Mucosa of descending colon (tissue), 3 donors: ENCODE measurements around the gene C2orf76. TPM values are rescaled to one million over a fixed set of nuclear protein-coding genes. Genes with fewer than 3 reads are reported as not detected.

Experiments
- ATAC-seq: fragments of 200-7000 bp; cut with Tn5 transposase; one replicate; pipeline ENCODE4 v1.9.1; 2020; ENCODE audit warnings: mild to moderate bottlenecking, moderate library complexity
- DNase-seq, 3 donors: peaks; one replicate each; pipeline ENCODE4 v3.0.0-alpha.2; 2020
- H3K36me3 ChIP-seq: fragments of 200-600 bp; one replicate; pipeline ENCODE4 v1.8.0; 2021; ENCODE audit warnings: low read depth, mild to moderate bottlenecking
- H3K4me1 ChIP-seq: fragments of 200-600 bp; one replicate; pipeline ENCODE4 v1.8.0; 2021; ENCODE audit warnings: low read depth, mild to moderate bottlenecking
- H3K4me3 ChIP-seq: fragments of 200-600 bp; one replicate; pipeline ENCODE4 v1.8.0; 2021; ENCODE audit warnings: mild to moderate bottlenecking
- H3K9me3 ChIP-seq: fragments of 200-600 bp; one replicate; pipeline ENCODE4 v1.8.0; 2021; ENCODE audit warnings: mild to moderate bottlenecking
- CTCF ChIP-seq: fragments of 200-600 bp; IDR thresholded peaks from one replicate; pipeline ENCODE4 v1.8.0; 2022; ENCODE audit warnings: antibody characterized with exemption, mild to moderate bottlenecking
- intact Hi-C, 2 donors: fragments of 100-400 bp; cut with DNase I in 1 of 2; cut with micrococcal nuclease in 1 of 2; formaldehyde crosslinking; loops; one replicate each; pipeline versions ENCODE4 v1.11.0 to v1.11.1; 2022; cut with DNase I, micrococcal nuclease
- total RNA-seq, 3 donors: library from RNA; stranded (reverse); fragmentation: NEBNext Ultra II Directional in 2 of 3; extraction: Animal tissue kit (Norgen Biotek cat#: 25700) in 2 of 3; gene quantifications; one replicate each; pipeline versions ENCODE4 v1.2.1 to v1.2.4, GENCODE V29; 2021 to 2023
- donor health status: DM: no; HTN: no; CAD: no; lungs with moderate emphysema.
- donor health status: DM: no; HTN: no; CAD: no.
- donor health status: DM: no; HTN: yes; CAD: no.

The C2orf76 gene
- total RNA-seq, 3 donors from 2014 or later, result 5.4 to 11.2 (median 5.5) TPM

DNA sequence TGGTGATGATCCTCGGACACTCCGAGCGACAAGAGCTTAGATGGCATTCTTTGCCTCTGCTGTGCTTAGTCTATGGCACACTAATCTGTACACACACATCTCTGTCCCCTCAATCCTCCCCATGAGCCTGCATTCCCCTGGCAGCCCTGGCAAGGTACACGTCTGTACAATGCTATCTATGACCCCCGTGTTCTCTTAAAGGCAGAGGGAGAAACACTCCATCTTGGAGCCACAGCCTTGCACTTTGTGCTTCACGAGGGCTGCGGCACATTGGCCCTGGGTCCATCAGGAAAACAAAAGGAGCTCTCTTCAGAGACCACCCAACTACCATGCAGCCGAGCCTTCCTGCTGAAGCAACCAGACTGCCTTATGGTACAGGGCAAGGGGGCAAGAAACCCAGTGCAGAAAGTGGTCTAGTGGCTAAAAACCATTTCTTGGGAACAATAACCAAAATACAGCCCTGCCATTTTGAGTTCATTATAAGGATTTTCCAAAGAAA lies 100.5 kb downstream of the C2orf76 start:
- TF ChIP-seq CTCF, result no peak
- Histone ChIP-seq H3K36me3 (no peaks in the 10 kb centered on the region), H3K4me3 (no peak overlapping the region), H3K9me3 (peaks cover 2% of the 10 kb centered on the region), H3K4me1 (no peaks in the 10 kb centered on the region)
- no peak for DNase-seq
- ATAC-seq, result no peak
- intact Hi-C loops, result no loop called here

DNA sequence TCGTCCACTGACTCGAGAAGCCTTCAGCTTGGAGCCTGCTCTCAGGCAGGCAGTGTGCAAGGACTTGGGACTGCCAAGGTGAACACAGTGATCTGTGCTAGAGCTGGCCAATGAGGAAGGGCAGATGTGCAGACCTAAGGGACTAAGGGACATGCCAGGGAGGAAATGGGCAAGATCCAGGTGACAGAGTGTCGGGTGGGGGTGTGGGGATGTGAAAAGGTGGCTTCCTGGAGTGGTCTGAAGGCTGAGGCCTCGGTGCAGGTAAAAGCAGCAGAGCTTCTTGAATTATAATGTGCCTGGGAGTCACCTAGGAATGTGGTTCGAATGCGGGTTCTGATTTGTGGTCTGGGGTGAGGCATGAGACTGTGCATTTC lies 101.0 kb downstream of the C2orf76 start:
- H3K36me3 ChIP-seq, result no peaks in the 10 kb centered on the region
- no peaks in the 10 kb centered on the region for H3K4me1 ChIP-seq
- peaks cover 2% of the 10 kb centered on the region for H3K9me3 ChIP-seq
- ATAC-seq, result no peak
- intact Hi-C loops, result no loop called here
- DNase-seq, result no peak
- no peak for TF ChIP-seq CTCF
- no peak overlapping the region for H3K4me3 ChIP-seq

DNA sequence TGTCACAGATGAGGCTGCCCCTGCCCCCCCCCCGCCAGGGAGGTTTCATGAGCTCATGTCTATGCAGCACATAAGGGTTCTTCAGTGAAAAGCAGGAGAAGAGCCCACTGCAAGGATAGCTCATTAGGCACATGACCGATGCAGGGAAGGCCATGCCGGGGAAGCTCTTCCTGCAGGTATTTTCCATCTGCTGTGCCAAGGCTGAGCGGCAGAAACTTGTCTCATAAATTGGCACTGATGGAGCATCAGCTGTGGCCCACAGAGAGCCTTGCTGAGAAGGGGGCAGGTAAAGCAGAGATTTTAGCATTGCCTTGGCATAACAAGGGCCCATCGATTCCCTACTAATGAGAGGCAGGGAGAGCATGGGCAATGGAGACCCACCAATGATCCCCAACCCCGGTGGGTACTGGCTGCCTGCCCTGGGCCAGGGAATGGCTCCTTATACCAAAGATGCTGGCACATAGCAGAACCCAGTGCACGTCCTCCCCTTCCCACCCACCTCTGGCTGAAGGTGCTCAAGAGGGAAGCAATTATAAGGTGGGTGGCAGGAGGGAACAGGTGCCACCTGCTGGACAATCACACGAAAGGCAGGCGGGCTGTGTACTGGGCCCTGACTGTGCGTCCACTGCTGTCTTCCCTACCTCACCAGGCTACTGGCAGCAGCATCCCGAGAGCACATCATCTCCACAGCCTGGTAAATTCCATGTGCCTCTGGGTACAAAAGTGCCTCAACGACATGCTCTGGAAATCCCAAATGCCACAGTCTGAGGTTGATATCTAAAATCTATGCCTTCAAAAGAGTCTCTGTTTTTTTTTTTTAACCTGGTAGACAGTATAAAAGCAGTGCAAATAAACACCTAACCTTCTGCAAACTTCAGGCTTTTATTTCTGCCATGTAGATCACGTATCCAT lies 101.6 kb downstream of the C2orf76 start:
- Histone ChIP-seq H3K4me1 (no peaks in the 10 kb centered on the region), H3K36me3 (no peaks in the 10 kb centered on the region), H3K4me3 (no peak overlapping the region), H3K9me3 (peaks cover 2% of the 10 kb centered on the region)
- peak; percentile 89 for ATAC-seq
- TF ChIP-seq CTCF, result peak; percentile 53
- DNase-seq, result peak in 2 of 3 donors; percentile 58 to 64
- intact Hi-C loops, result no loop called here

GRCh38 chr2:119263656-119264055 lies 103.0 kb downstream of the C2orf76 start:
- no peaks in the 10 kb centered on the region for H3K9me3 ChIP-seq
- TF ChIP-seq CTCF, result no peak
- no peaks in the 10 kb centered on the region for H3K4me1 ChIP-seq
- ATAC-seq (no peak), DNase-seq (no peak)
- intact Hi-C loops, result no loop called here
- H3K36me3 ChIP-seq, result no peaks in the 10 kb centered on the region
- H3K4me3 ChIP-seq, result no peak overlapping the region

DNA sequence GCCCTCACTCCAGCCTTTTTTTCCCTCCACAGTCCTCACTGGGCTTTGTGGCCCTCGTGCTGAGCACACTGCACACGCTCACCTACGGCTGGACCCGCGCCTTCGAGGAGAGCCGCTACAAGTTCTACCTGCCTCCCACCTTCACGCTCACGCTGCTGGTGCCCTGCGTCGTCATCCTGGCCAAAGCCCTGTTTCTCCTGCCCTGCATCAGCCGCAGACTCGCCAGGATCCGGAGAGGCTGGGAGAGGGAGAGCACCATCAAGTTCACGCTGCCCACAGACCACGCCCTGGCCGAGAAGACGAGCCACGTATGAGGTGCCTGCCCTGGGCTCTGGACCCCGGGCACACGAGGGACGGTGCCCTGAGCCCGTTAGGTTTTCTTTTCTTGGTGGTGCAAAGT lies 103.6 kb downstream of the C2orf76 start:
- Histone ChIP-seq H3K4me3 (no peak overlapping the region), H3K36me3 (no peaks in the 10 kb centered on the region), H3K4me1 (no peaks in the 10 kb centered on the region), H3K9me3 (no peaks in the 10 kb centered on the region)
- TF ChIP-seq CTCF, result no peak
- intact Hi-C loops, result no loop called here
- ATAC-seq (no peak), DNase-seq (no peak)
